GM19023 (cell line): Measurements from ENCODE around the gene TTC34.
A peak's percentile ranks its signal among the peaks of the same experiment; 100 is the strongest.

ENCODE experiments used
- ATAC-seq: cut with Tn5 transposase; IDR thresholded peaks from one replicate; pipeline ENCODE4 v1.9.1; 2021; ENCODE audit warnings: mild to moderate bottlenecking, moderate library complexity; ENCODE audit not compliant: unreplicated experiment

Gene TTC34

GRCh38 chr1:2594001-2594640, 207.4 kb downstream of the TTC34 start:
- ATAC-seq: no peak

- no peak for ATAC-seq
These were observed 208.1 kb downstream of the TTC34 start for GRCh38 chr1:2593251-2593878.

GRCh38 chr1:2592672-2593071, 208.8 kb downstream of the TTC34 start:
- ATAC-seq: no peak

GRCh38 chr1:2591581-2592261, 209.8 kb downstream of the TTC34 start:
- no peak for ATAC-seq

- no peak for ATAC-seq
These were observed 210.3 kb downstream of the TTC34 start for GRCh38 chr1:2591233-2591580.

- ATAC-seq: no peak
These were observed 211.0 kb downstream of the TTC34 start for GRCh38 chr1:2590233-2591141.

GRCh38 chr1:2589431-2590232, 211.9 kb downstream of the TTC34 start:
- no peak for ATAC-seq

- ATAC-seq: no peak
These were observed 212.6 kb downstream of the TTC34 start for GRCh38 chr1:2588661-2589430.

- ATAC-seq: no peak
These were observed 213.5 kb downstream of the TTC34 start for GRCh38 chr1:2587860-2588571.

GRCh38 chr1:2587071-2587859, 214.2 kb downstream of the TTC34 start:
- ATAC-seq: no peak

- ATAC-seq: peak; percentile 74
These were observed 215.1 kb downstream of the TTC34 start, which contains the start of gene PRXL2B for GRCh38 chr1:2586154-2587070. PRXL2B (plus strand) TSS chr1:2586777; CDS start chr1:2586886, 109 bp downstream.
